Kidney tubule cell (primary cell): ENCODE data around the gene KYNU.
"Not testable (repeated sequence)": the region's sequence is repeated elsewhere in the genome, so short reads cannot be mapped to it uniquely, and the experiment has no call there.

Experiments used
- DNase-seq: peaks from one replicate; pipeline ENCODE4 v3.0.0-alpha.2; 2018; ENCODE audit warnings: low spot score

The KYNU gene

GRCh38 chr2:142877216-142877838 is at the start of gene KYNU:
TSS of gene KYNU (plus strand) at chr2:142877664. CDS start at chr2:142885368, 7,704 bp downstream.
- DNase-seq, result peak; percentile 48

- DNase-seq, result peak; percentile 52
Measured at GRCh38 chr2:142834021-142834420, 43.4 kb upstream of the KYNU start.

GRCh38 chr2:142840436-142840835 is 37.0 kb upstream of the KYNU start:
- no peak for DNase-seq

GRCh38 chr2:142841788-142842187 is 35.7 kb upstream of the KYNU start:
- no peak for DNase-seq

- DNase-seq, result no peak
Measured at GRCh38 chr2:142842369-142842768, 35.1 kb upstream of the KYNU start.

- no peak for DNase-seq
Measured at GRCh38 chr2:142843731-142844130, 33.7 kb upstream of the KYNU start.

DNA sequence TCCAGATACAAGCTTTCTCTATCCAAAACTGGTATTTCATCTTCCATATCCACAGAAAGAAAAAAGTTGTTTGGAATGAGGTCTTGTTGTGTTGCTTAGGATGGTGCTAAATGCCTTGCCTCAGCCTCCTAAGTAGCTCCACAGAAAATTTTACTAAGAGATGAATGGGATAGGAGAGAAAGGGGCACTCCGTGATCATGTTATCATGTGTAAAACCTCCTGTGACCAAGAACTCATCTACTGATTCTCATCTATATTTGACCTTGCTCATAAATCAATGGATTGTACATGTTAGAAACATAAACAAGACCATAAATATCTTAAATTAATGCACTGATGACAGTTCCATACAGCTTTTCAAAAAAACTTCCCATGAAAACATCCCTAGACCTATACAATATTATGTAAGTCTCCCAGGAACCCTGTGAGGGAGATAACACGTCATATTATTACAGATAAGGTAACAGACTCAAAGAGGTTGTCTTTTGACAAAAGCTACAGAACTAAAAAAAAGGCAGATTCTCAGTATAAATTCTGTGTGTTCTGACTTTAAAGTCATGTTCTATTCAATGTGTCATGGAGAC is 29.3 kb upstream of the KYNU start:
- no peak for DNase-seq

- DNase-seq, result peak; percentile 52
Measured at GRCh38 chr2:142849820-142850219, 27.6 kb upstream of the KYNU start.

DNA sequence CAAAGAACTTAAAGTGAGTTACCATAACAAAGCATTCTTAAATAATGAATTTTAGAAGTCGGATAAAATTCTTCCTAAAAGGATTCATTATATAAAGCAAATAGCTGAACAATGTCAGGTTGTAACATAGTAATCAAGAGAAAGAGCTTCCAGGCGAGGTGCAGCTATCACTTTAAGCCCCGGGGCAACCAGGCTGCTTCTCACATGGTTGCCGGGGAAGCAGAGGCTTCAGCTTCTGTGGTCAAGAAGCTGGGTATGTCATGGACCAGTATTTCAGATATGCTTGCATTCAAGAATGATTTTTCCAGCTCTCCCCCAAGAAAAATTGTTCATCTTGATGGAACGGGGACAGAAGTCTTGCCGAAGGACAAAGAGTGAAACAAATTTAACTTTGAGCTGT is 23.6 kb upstream of the KYNU start:
- no peak for DNase-seq

- DNase-seq, result no peak
Measured at GRCh38 chr2:142857256-142858164, 20.0 kb upstream of the KYNU start.

- DNase-seq, result no peak
Measured at GRCh38 chr2:142858961-142859360, 18.5 kb upstream of the KYNU start.

DNA sequence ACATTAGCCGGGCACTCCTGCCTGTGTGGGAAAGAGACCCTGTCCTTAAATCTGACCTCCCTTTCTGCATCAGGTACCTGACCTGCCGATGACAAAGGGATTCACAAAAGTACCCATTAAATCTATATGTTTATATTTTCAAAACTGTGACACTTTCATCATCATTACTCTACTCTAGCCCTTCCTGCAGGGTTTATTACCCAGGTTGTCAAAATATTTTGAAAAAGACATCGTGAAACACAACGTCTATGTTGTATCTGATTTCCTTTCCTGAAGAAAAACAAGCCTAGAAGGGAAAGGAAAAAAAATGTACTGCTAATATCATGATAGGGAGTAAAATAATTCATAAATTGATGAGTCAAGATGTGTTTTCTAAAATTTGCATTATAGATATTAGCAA is 15.2 kb upstream of the KYNU start:
- DNase-seq, result no peak

- no peak for DNase-seq
Measured at GRCh38 chr2:142862847-142863246, 14.6 kb upstream of the KYNU start.

DNA sequence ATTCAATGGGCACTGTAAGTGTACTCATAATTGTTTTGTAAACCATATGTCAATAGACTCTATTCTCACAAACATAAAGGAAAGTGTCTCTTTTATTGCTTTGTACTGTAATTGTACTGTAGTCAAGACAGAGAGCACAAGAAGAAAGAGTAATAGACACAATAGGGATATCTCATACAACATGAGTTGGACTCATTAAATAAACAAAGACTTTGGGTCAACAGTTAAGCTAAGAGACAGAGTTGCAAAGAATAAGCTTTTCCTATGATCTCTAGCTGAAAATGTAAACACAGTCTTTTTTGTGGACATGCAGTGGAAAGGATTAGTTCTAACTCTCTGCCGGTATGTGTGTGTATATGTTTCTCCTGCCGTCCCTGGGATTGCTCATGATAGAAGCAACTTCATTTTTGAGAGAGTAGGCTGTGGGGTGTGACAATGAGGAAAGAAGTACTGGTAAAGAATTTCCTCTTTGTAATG is 13.9 kb upstream of the KYNU start:
- DNase-seq, result no peak

- not testable (repeated sequence) for DNase-seq
Measured at GRCh38 chr2:142864605-142865004, 12.9 kb upstream of the KYNU start.

DNA sequence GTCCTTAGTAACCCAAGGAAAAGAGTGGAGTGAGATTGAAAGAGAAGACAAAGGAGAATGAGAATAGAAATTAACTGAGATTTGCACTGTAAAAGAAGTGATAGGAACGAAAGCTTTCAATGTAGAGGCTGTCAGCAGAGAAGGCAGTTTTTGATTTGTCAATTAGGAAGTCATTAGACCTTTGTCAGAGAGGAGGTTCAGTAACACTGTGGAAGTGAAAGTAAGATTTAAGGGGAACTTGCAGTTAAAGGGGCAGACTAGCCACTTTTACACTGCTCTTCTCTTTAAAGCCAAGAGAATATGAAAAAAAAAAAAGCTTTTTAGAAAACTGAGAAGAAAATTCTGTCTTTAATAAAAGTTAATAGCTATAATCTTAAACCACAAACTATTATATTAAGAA is 11.5 kb upstream of the KYNU start:
- DNase-seq, result peak; percentile 19

- DNase-seq, result no peak
Measured at GRCh38 chr2:142866426-142866825, 11.0 kb upstream of the KYNU start.

- peak; percentile 67 for DNase-seq
Measured at GRCh38 chr2:142867136-142867535, 10.3 kb upstream of the KYNU start.

- DNase-seq, result peak; percentile 65
Measured at GRCh38 chr2:142868229-142868762, 9.2 kb upstream of the KYNU start.

DNA sequence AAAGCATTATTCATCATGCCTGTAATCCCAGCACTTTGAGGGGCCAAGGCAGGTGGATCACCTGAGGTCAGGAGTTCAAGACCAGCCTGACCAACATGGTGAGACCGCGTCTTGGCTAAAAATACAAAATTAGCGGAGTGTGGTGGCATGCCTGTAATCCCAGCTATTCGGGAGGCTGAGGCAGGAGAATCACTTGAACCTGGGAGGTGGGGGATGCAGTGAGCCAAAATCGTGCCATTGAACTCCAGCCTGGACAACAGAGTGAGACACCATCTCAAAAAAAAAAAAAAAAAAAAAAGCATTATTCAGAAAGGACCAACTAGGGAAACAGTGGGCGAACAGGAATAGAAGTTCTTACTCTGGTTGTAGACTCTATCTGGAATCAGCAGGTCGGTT is 8.4 kb upstream of the KYNU start:
- DNase-seq, result not testable (repeated sequence)

DNA sequence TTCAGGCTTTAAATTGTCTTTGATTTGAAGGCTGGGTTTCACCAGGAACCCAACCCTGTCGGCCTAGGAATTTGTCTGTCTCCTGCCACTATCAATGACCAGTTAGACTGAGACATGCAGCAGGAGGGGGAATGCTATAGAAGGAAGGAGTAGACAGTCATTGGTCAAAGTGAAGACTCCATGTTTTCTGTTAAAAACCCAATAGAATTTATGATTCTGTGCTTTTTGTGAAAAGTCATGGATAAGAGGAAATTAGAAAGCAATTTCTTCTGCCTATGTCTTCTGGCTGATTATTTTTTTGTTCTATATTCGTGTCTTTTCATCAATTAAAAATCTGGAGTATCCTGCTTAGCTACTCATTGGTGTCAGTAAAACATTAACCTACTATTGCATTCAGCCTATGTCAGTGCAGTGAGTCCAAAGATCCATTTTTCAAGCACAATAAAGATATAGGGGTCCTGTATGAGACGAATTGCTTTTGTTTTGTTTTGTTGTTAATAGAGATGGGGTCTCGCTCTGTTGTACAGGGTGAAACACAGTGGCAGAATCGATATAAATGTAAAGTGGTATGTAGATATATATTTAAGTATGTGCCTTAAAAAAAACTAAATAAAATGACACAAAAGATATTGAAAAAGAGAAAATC is 7.9 kb upstream of the KYNU start:
- DNase-seq, result no peak

GRCh38 chr2:142870526-142870925 is 6.9 kb upstream of the KYNU start:
- DNase-seq, result no peak
